Adrenal gland (tissue), 5 donors: ENCODE data around the gene FMN2.

Experiments used
- CTCF ChIP-seq, 6 experiments: fragments of 450-650 bp in 4 of 6; fragments of 200-600 bp in 2 of 6; sonication (generic) in 1 of 6; IDR thresholded peaks; 1 replicate in 5 of 6; 2 replicates in 1 of 6; pipeline versions ENCODE4 v1.5.1 to v1.8.0; 2016 to 2021; ENCODE audit warnings: antibody characterized with exemption in 6 of 6, mild to moderate bottlenecking in 2 of 6, moderate library complexity in 1 of 6
- POLR2A ChIP-seq, 2 donors: fragments of 450-650 bp; IDR thresholded peaks; one replicate each; pipeline ENCODE4 v1.6.1; 2017; ENCODE audit warnings: antibody characterized with exemption in 2 of 2, mild to moderate bottlenecking in 2 of 2, moderate library complexity in 1 of 2
- donor health status: DM: no; HTN: no; CAD: no.

- TF ChIP-seq CTCF (IDR thresholded peaks at IDR 0.05) (no peak), POLR2A (IDR thresholded peaks at IDR 0.05) (no peak)
Measured at GRCh38 chr1:240341365-240342250, 249.9 kb downstream of the FMN2 start.
